H9 (cell line): ENCODE results near the gene BTBD1. TPM values are rescaled to one million over a fixed set of nuclear protein-coding genes. Genes with fewer than 3 reads are reported as not detected.

ENCODE experiments used
- DNase-seq: peaks from one replicate; pipeline ENCODE4 v3.0.0-alpha.2; 2017
- H2AFZ ChIP-seq: one replicate; pipeline ENCODE4 v1.6.1; 2013; ENCODE audit warnings: mild to moderate bottlenecking, low read length, control low read depth, moderate library complexity
- H2AK5ac ChIP-seq: 2 replicates; pipeline ENCODE4 v1.6.1; 2013; ENCODE audit warnings: low read length, control low read depth, mixed read lengths; ENCODE audit not compliant: insufficient read length
- H2BK120ac ChIP-seq: one replicate; pipeline ENCODE4 v1.6.1; 2013; ENCODE audit warnings: low read depth, mild to moderate bottlenecking, low read length, control low read depth, inconsistent platforms; ENCODE audit not compliant: poor library complexity, severe bottlenecking
- H2BK12ac ChIP-seq: 2 replicates; pipeline ENCODE4 v1.6.1; 2013; ENCODE audit warnings: low read length, control low read depth, mixed read lengths, low read depth; ENCODE audit not compliant: insufficient read length
- H2BK15ac ChIP-seq: 2 replicates; pipeline ENCODE4 v1.6.1; 2013; ENCODE audit warnings: low read depth, low read length, control low read depth
- H2BK20ac ChIP-seq: one replicate; pipeline ENCODE4 v1.6.1; 2013; ENCODE audit warnings: low read depth, mild to moderate bottlenecking, low read length, control low read depth, inconsistent platforms; ENCODE audit not compliant: poor library complexity, severe bottlenecking
- H2BK5ac ChIP-seq: 2 replicates; pipeline ENCODE4 v1.6.1; 2013; ENCODE audit warnings: low read length, control low read depth, mixed read lengths; ENCODE audit not compliant: insufficient read length
- H3K14ac ChIP-seq: 2 replicates; pipeline ENCODE4 v1.6.1; 2013; ENCODE audit warnings: low read length, control low read depth; ENCODE audit not compliant: insufficient read depth
- H3K18ac ChIP-seq: 2 replicates; pipeline ENCODE4 v1.6.1; 2013; ENCODE audit warnings: low read depth, mild to moderate bottlenecking, mixed read lengths, low read length, control low read depth; ENCODE audit not compliant: insufficient read length
- H3K23ac ChIP-seq: 2 replicates; pipeline ENCODE4 v1.6.1; 2013; ENCODE audit warnings: low read length, control low read depth, mixed read lengths, low read depth; ENCODE audit not compliant: insufficient read length
- H3K23me2 ChIP-seq: 2 replicates; pipeline ENCODE4 v1.6.1; 2013; ENCODE audit warnings: low read depth, mild to moderate bottlenecking, mixed read lengths, low read length, control low read depth; ENCODE audit not compliant: insufficient read length, poor library complexity, severe bottlenecking
- H3K27ac ChIP-seq: 2 replicates; pipeline ENCODE4 v1.5.1; 2013; ENCODE audit warnings: low read length, control low read depth, mixed read lengths, low read depth; ENCODE audit not compliant: insufficient read length
- H3K27me3 ChIP-seq: 2 replicates; pipeline ENCODE4 v1.6.1; 2013; ENCODE audit warnings: low read length, control low read depth, inconsistent platforms; ENCODE audit not compliant: insufficient read depth
- H3K4ac ChIP-seq: 2 replicates; pipeline ENCODE4 v1.6.1; 2013; ENCODE audit warnings: low read depth, mild to moderate bottlenecking, control low read depth, inconsistent platforms, low read length, moderate library complexity
- H3K4me1 ChIP-seq: 2 replicates; pipeline ENCODE4 v1.6.1; 2013; ENCODE audit warnings: low read length, control low read depth, inconsistent platforms; ENCODE audit not compliant: insufficient read depth
- H3K4me2 ChIP-seq: 2 replicates; pipeline ENCODE4 v1.6.1; 2013; ENCODE audit warnings: low read length, control low read depth, mixed read lengths; ENCODE audit not compliant: insufficient read length, insufficient read depth
- H3K56ac ChIP-seq: 2 replicates; pipeline ENCODE4 v1.6.1; 2013; ENCODE audit warnings: low read depth, mild to moderate bottlenecking, mixed read lengths, low read length, control low read depth; ENCODE audit not compliant: insufficient read length
- H3K79me1 ChIP-seq: 2 replicates; pipeline ENCODE4 v1.6.1; 2013; ENCODE audit warnings: low read depth, mild to moderate bottlenecking, moderate library complexity, low read length, control low read depth, inconsistent platforms; ENCODE audit not compliant: insufficient read depth, poor library complexity, severe bottlenecking
- H3K79me2 ChIP-seq: 2 replicates; pipeline ENCODE4 v1.6.1; 2013; ENCODE audit warnings: low read length, control low read depth, inconsistent platforms; ENCODE audit not compliant: insufficient read depth
- H3K9ac ChIP-seq: 2 replicates; pipeline ENCODE4 v1.6.1; 2013; ENCODE audit warnings: low read length, control low read depth, mixed read lengths; ENCODE audit not compliant: insufficient read length; ENCODE audit errors: extremely low read depth
- H3K9me3 ChIP-seq: one replicate; pipeline ENCODE4 v1.6.1; 2013; ENCODE audit warnings: low read depth, low read length, inconsistent platforms; ENCODE audit not compliant: control insufficient read depth
- H3T11ph ChIP-seq: one replicate; pipeline ENCODE4 v1.6.1; 2013; ENCODE audit warnings: mild to moderate bottlenecking, low read length, control low read depth, inconsistent platforms
- H4K20me1 ChIP-seq: one replicate; pipeline ENCODE4 v1.6.1; 2013; ENCODE audit not compliant: control insufficient read depth, insufficient read length, insufficient read depth
- H4K5ac ChIP-seq: 2 replicates; pipeline ENCODE4 v1.6.1; 2013; ENCODE audit warnings: low read depth, mild to moderate bottlenecking, mixed read lengths, low read length, control low read depth; ENCODE audit not compliant: insufficient read length
- H4K8ac ChIP-seq: replicated peaks from 2 replicates; pipeline ENCODE4 v1.6.1; 2013; ENCODE audit warnings: low read length, control low read depth, mixed read lengths, low read depth; ENCODE audit not compliant: insufficient read length
- H4K91ac ChIP-seq: 2 replicates; pipeline ENCODE4 v1.6.1; 2013; ENCODE audit warnings: low read depth, mild to moderate bottlenecking, moderate library complexity, mixed read lengths, low read length, control low read depth; ENCODE audit not compliant: insufficient read length
- H3K27ac Mint-ChIP-seq, 3 experiments: 2 replicates in 2 of 3; 3 replicates in 1 of 3; pipeline ENCODE4 v1.8.0; 2020 to 2021; ENCODE audit warnings: mixed read lengths in 3 of 3, mild to moderate bottlenecking in 1 of 3, moderate library complexity in 1 of 3
- H3K27me3 Mint-ChIP-seq: 2 replicates; pipeline ENCODE4 v1.8.0; 2021; ENCODE audit warnings: low read depth, mild to moderate bottlenecking, moderate library complexity, mixed read lengths
- H3K36me3 Mint-ChIP-seq, 3 experiments: 2 replicates in 2 of 3; 3 replicates in 1 of 3; pipeline ENCODE4 v1.8.0; 2020 to 2021; ENCODE audit warnings: low read depth in 3 of 3, mixed read lengths in 3 of 3; ENCODE audit not compliant: insufficient read depth in 1 of 3
- H3K4me1 Mint-ChIP-seq, 2 experiments: 2 replicates each; pipeline ENCODE4 v1.8.0; 2020; ENCODE audit warnings: mixed read lengths in 2 of 2
- H3K4me3 Mint-ChIP-seq, 2 experiments: 2 replicates in 1 of 2; 3 replicates in 1 of 2; pipeline ENCODE4 v1.8.0; 2020 to 2021; ENCODE audit warnings: mild to moderate bottlenecking in 2 of 2, mixed read lengths in 2 of 2, moderate library complexity in 1 of 2
- H3K9me3 Mint-ChIP-seq, 2 experiments: 2 replicates in 1 of 2; 3 replicates in 1 of 2; pipeline ENCODE4 v1.8.0; 2020; ENCODE audit warnings: mild to moderate bottlenecking in 2 of 2, mixed read lengths in 2 of 2, moderate library complexity in 1 of 2
- WGBS: extraction: QIAGEN DNeasy Blood & Tissue Kit; methylation state at CpG from one replicate; pipeline ENCODE4 v1.1.7; 2013; ENCODE audit warnings: missing lambda C conversion rate, low lambda C conversion rate, mixed read lengths; ENCODE audit not compliant: insufficient read length; ENCODE audit errors: extremely low coverage; 5-methylcytosine and 5-hydroxymethylcytosine counted together
- total RNA-seq: library from RNA; stranded (reverse); gene quantifications from 2 replicates; pipeline ENCODE4 v1.2.1, GENCODE V29; 2021
- TF ChIP-seq, protein P1 (sequence below): fragments of 200-600 bp; sonication (generic); conservative IDR thresholded peaks from 3 replicates; pipeline ENCODE4 v1.8.0; 2021; ENCODE audit warnings: antibody characterized with exemption, mild to moderate bottlenecking

The BTBD1 gene
- total RNA-seq, 1 experiment from 2014 or later: 43.3 TPM

- Histone ChIP-seq H2BK120ac (no peak overlapping the region), H3K27ac (no peak overlapping the region), H2BK15ac (no peak overlapping the region), H3K23me2 (no peaks in the 10 kb centered on the region), H4K20me1 (no peaks in the 10 kb centered on the region), H4K91ac (no peak overlapping the region), H3K79me2 (peaks cover 22% of the 10 kb centered on the region; the same call in 1 of the 2 replicates), H3T11ph (no peak overlapping the region), H3K9ac (no peak overlapping the region), H3K4me1 (0 out of 2 replicates have a peak, but pooled peaks cover 5% of the 10 kb centered on the region), H2BK20ac (no peak overlapping the region), H3K27me3 (no peaks in the 10 kb centered on the region), H3K4me2 (no peak overlapping the region), H2BK5ac (no peak overlapping the region), H2AK5ac (no peak overlapping the region), H3K23ac (no peak overlapping the region), H3K4ac (no peak overlapping the region), H3K9me3 (no peaks in the 10 kb centered on the region), H3K56ac (no peak overlapping the region), H2BK12ac (no peak overlapping the region), H4K8ac (no peak overlapping the region), H3K18ac (no peak overlapping the region), H3K14ac (no peak overlapping the region), H4K5ac (no peak overlapping the region), H3K79me1 (peaks cover 9% of the 10 kb centered on the region), H2AFZ (no peak overlapping the region)
- peak overlapping the region; percentile 66 to 97 (median 90); a peak in 5 of 7 replicates for H3K27ac Mint-ChIP-seq
- H3K4me3 Mint-ChIP-seq: peak overlapping the region in 1 of 2 experiments; percentile 5; a peak in 1 of 5 replicates
- no CpG with 5 or more reads among the region's 7 CpGs for WGBS
- DNase-seq: no peak
- peaks cover 23 to 29% of the 10 kb centered on the region in 2 experiments for H3K4me1 Mint-ChIP-seq
- TF ChIP-seq, protein P1, sequence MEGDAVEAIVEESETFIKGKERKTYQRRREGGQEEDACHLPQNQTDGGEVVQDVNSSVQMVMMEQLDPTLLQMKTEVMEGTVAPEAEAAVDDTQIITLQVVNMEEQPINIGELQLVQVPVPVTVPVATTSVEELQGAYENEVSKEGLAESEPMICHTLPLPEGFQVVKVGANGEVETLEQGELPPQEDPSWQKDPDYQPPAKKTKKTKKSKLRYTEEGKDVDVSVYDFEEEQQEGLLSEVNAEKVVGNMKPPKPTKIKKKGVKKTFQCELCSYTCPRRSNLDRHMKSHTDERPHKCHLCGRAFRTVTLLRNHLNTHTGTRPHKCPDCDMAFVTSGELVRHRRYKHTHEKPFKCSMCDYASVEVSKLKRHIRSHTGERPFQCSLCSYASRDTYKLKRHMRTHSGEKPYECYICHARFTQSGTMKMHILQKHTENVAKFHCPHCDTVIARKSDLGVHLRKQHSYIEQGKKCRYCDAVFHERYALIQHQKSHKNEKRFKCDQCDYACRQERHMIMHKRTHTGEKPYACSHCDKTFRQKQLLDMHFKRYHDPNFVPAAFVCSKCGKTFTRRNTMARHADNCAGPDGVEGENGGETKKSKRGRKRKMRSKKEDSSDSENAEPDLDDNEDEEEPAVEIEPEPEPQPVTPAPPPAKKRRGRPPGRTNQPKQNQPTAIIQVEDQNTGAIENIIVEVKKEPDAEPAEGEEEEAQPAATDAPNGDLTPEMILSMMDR: no peak
- H3K9me3 Mint-ChIP-seq: no peaks in the 10 kb centered on the region
- H3K36me3 Mint-ChIP-seq: peaks cover 16 to 32% (median 27%) of the 10 kb centered on the region in 3 experiments; a peak in 6 of 7 replicates
- H3K27me3 Mint-ChIP-seq: no peaks in the 10 kb centered on the region
Measured at GRCh38 chr15:83057696-83058376, 9.2 kb downstream of the BTBD1 start.
